ENCODE measurements around the gene MRGPRE.

- TF ChIP-seq HMGXB4 (CRISPR knock-in tag; IDR thresholded peaks at IDR 0.05; ENCODE audit: borderline replicate concordance): no peak
- no peak for TF ChIP-seq POLR2A (IDR thresholded peaks at IDR 0.05; ENCODE audit: low read length)
- no peak for TF ChIP-seq BCL3 (IDR thresholded peaks at IDR 0.05)
- TF ChIP-seq SMC3 (IDR thresholded peaks at IDR 0.05): no peak
- TF ChIP-seq REST (IDR thresholded peaks at IDR 0.05): no peak
Measured at GRCh38 chr11:3197044-3197695, 35.0 kb downstream of the MRGPRE start.

All from A549 (cell line).